Endothelial cell (in vitro differentiated cells): ENCODE measurements around the gene ALDH5A1. TPM values are rescaled to one million over a fixed set of nuclear protein-coding genes. Genes with fewer than 3 reads are reported as not detected.

Source experiments
- DNase-seq: peaks from one replicate; pipeline ENCODE4 v3.0.0; 2021; ENCODE audit warnings: low spot score
- H3K27ac Mint-ChIP-seq: one replicate; pipeline ENCODE4 v1.8.0; 2021; ENCODE audit warnings: mixed read lengths, inconsistent platforms; ENCODE audit not compliant: unreplicated experiment
- H3K27me3 Mint-ChIP-seq: one replicate; pipeline ENCODE4 v1.8.0; 2021; ENCODE audit warnings: mild to moderate bottlenecking, moderate library complexity, mixed read lengths, inconsistent platforms; ENCODE audit not compliant: unreplicated experiment
- H3K36me3 Mint-ChIP-seq: one replicate; pipeline ENCODE4 v1.8.0; 2021; ENCODE audit warnings: mild to moderate bottlenecking, low read depth, mixed read lengths, inconsistent platforms; ENCODE audit not compliant: unreplicated experiment
- H3K4me1 Mint-ChIP-seq: one replicate; pipeline ENCODE4 v1.8.0; 2021; ENCODE audit warnings: mild to moderate bottlenecking, mixed read lengths, inconsistent platforms; ENCODE audit not compliant: unreplicated experiment
- H3K4me3 Mint-ChIP-seq: one replicate; pipeline ENCODE4 v1.8.0; 2021; ENCODE audit warnings: mild to moderate bottlenecking, mixed read lengths, inconsistent platforms; ENCODE audit not compliant: unreplicated experiment
- H3K9me3 Mint-ChIP-seq: one replicate; pipeline ENCODE4 v1.8.0; 2021; ENCODE audit warnings: mixed read lengths, inconsistent platforms; ENCODE audit not compliant: unreplicated experiment
- total RNA-seq: library from RNA; stranded (reverse); fragmentation: NEBNext Ultra II Directional; extraction: Animal tissue kit (Norgen Biotek cat#: 25700); gene quantifications from one replicate; pipeline ENCODE4 v1.2.1, GENCODE V29; 2021; ENCODE audit not compliant: unreplicated experiment
- TF ChIP-seq, protein P1 (sequence below): fragments of 200-600 bp; sonication (generic); IDR thresholded peaks from one replicate; pipeline ENCODE4 v1.5.0; 2021; ENCODE audit warnings: antibody characterized with exemption; ENCODE audit not compliant: unreplicated experiment

ALDH5A1 gene
- total RNA-seq, 1 donor from 2014 or later, result 7.2 TPM

DNA sequence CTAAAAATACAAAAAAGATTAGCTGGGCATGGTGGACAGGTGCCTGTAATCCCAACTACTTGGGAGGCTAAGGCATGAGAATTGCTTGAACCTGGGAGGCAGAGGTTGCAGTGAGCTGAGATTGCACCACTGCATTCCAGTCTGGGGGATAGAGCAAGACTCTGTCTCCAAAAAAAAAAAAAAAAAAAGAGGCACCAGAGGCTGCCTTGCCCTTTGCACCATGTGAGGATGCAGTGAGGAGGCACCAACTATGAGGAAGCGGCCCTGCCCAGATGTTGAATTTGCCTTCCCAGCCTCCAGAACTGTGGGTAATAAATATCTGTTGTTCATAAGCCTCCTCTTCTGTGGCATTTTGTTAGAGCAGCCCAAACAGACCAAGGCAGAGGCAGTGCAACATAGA lies 54.4 kb downstream of the ALDH5A1 start:
- TF ChIP-seq, protein P1, sequence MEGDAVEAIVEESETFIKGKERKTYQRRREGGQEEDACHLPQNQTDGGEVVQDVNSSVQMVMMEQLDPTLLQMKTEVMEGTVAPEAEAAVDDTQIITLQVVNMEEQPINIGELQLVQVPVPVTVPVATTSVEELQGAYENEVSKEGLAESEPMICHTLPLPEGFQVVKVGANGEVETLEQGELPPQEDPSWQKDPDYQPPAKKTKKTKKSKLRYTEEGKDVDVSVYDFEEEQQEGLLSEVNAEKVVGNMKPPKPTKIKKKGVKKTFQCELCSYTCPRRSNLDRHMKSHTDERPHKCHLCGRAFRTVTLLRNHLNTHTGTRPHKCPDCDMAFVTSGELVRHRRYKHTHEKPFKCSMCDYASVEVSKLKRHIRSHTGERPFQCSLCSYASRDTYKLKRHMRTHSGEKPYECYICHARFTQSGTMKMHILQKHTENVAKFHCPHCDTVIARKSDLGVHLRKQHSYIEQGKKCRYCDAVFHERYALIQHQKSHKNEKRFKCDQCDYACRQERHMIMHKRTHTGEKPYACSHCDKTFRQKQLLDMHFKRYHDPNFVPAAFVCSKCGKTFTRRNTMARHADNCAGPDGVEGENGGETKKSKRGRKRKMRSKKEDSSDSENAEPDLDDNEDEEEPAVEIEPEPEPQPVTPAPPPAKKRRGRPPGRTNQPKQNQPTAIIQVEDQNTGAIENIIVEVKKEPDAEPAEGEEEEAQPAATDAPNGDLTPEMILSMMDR, result no peak
- H3K4me1 Mint-ChIP-seq, result peaks cover 5% of the 10 kb centered on the region
- H3K27ac Mint-ChIP-seq, result no peak overlapping the region
- no peaks in the 10 kb centered on the region for H3K9me3 Mint-ChIP-seq
- no peaks in the 10 kb centered on the region for H3K36me3 Mint-ChIP-seq
- no peak overlapping the region for H3K4me3 Mint-ChIP-seq
- no peak for DNase-seq
- no peaks in the 10 kb centered on the region for H3K27me3 Mint-ChIP-seq

DNA sequence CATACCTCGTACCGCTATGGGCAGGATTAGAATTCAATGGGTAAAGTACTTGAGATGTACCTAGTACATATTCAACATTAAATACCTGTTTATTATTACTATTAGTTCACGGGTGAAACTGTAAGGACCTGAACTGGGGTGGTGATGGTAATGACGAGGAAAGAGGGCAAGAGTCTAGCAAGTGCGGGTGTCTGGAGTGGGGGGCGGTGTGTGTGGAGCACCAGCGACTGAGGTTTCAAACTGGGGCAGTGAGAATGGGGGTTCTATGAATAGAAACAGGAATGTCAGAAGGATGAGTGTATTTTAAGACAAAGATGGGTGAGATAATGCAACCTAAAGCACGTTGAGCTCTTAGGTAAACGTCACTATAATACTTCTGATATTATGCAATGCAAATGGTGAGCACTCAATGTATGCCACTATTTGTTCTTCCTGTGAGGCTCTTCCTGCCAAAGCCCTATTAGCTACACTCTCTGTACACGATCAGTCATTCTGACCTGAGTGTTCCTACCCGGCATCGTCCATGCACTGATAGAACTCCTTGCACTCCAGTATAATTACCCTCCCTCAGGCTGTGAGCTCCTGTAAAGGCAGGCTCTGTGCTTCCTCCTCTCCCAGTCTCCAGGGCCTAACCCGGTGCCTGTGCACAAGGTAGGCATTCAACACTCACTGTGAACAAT lies 55.0 kb downstream of the ALDH5A1 start:
- no peak overlapping the region for H3K4me3 Mint-ChIP-seq
- H3K9me3 Mint-ChIP-seq, result no peaks in the 10 kb centered on the region
- no peaks in the 10 kb centered on the region for H3K27me3 Mint-ChIP-seq
- no peaks in the 10 kb centered on the region for H3K36me3 Mint-ChIP-seq
- TF ChIP-seq, protein P1, result no peak
- no peak for DNase-seq
- H3K4me1 Mint-ChIP-seq, result peaks cover 5% of the 10 kb centered on the region
- H3K27ac Mint-ChIP-seq, result no peak overlapping the region

DNA sequence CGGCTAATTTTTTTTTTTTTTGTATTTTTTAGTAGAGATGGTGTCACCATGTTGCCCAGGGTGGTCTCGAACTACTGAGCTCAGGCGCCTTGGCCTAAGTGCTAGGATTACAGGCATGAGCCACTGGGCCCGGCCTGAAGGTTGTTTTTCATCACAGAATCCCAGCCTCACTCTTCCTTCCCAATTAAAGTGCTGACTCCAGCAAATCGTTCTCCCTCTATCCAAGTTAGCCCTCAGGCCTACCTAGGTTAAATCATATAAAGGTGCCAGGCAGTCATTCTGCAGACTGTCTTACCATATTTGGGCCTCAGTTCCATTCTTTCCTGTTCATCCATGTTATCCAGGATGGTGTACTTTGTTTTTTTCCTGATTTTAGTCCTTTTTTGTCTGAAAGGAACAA lies 56.4 kb downstream of the ALDH5A1 start:
- DNase-seq, result no peak
- H3K4me3 Mint-ChIP-seq, result no peak overlapping the region
- no peaks in the 10 kb centered on the region for H3K9me3 Mint-ChIP-seq
- H3K36me3 Mint-ChIP-seq, result no peaks in the 10 kb centered on the region
- H3K4me1 Mint-ChIP-seq, result peaks cover 5% of the 10 kb centered on the region
- H3K27me3 Mint-ChIP-seq, result no peaks in the 10 kb centered on the region
- TF ChIP-seq, protein P1, result no peak
- H3K27ac Mint-ChIP-seq, result no peak overlapping the region

DNA sequence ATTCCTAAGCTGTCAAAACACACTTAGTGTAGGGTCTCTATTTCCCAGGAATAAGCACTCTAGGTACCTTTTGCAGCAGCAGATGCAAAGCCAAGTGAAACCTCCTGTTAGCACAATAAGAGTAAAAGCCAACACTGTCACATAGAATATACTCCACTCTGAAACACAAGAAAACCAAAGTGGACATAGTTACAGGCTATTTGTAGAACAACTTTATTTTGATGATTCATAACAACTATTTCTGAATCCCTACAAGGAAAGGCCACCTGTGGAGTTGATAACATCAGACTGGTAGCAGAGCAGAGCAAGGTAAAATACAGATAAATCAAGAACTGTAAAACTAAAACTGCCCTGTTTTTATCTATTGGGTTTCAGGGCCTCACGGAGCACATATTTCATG lies 59.7 kb downstream of the ALDH5A1 start:
- TF ChIP-seq, protein P1, result no peak
- no peak for DNase-seq
- Mint-ChIP-seq H3K4me3 (no peak overlapping the region), H3K4me1 (peaks cover 5% of the 10 kb centered on the region), H3K27me3 (no peaks in the 10 kb centered on the region), H3K36me3 (no peaks in the 10 kb centered on the region), H3K9me3 (no peaks in the 10 kb centered on the region), H3K27ac (no peak overlapping the region)

DNA sequence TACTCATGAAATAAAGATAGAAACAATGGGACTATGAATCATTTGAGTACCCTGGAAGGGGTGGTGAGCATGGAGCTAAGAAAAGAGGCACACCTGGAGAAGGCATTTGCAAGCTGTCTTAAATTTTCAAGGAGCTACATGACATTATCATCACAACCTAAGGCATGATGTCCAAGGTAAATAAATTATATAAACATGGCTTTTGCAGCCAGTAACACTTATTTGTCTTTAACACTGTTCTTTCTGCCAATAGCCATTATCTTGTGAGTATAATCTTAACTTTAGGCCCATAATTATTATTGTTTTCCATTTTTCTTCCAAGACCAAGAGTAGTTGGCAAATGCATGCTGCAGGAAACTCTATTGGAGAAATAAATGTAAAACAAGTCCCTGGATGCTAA lies 63.7 kb downstream of the ALDH5A1 start:
- H3K27ac Mint-ChIP-seq, result no peak overlapping the region
- no peaks in the 10 kb centered on the region for H3K9me3 Mint-ChIP-seq
- H3K4me1 Mint-ChIP-seq, result no peaks in the 10 kb centered on the region
- TF ChIP-seq, protein P1, result no peak
- no peaks in the 10 kb centered on the region for H3K27me3 Mint-ChIP-seq
- H3K36me3 Mint-ChIP-seq, result no peaks in the 10 kb centered on the region
- DNase-seq, result no peak
- H3K4me3 Mint-ChIP-seq, result no peak overlapping the region
